Raji (cell line): ENCODE results near the gene ZIC4.

Experiments
- POLR2A ChIP-seq: IDR thresholded peaks from 2 replicates; pipeline ENCODE4 v1.6.1; 2011; ENCODE audit warnings: low read depth, low read length, control low read depth; ENCODE audit not compliant: insufficient read depth

Gene ZIC4

GRCh38 chr3:147411238-147411814 lies 5.0 kb upstream of the ZIC4 start:
- TF ChIP-seq POLR2A = no peak

GRCh38 chr3:147410526-147411237 lies 4.3 kb upstream of the ZIC4 start:
- no peak for TF ChIP-seq POLR2A

- no peak for TF ChIP-seq POLR2A
Observed at GRCh38 chr3:147410116-147410525, 3.8 kb upstream of the ZIC4 start.

GRCh38 chr3:147409143-147410115 lies 3.1 kb upstream of the ZIC4 start, which contains the start of gene ZIC1:
ZIC1 (plus strand) TSS chr3:147409365; CDS start chr3:147410113, 748 bp downstream.
- TF ChIP-seq POLR2A = no peak

- no peak for TF ChIP-seq POLR2A
Observed at GRCh38 chr3:147408188-147409100, 2.1 kb upstream of the ZIC4 start.

GRCh38 chr3:147407498-147408187 lies 1.3 kb upstream of the ZIC4 start:
- no peak for TF ChIP-seq POLR2A

GRCh38 chr3:147407114-147407497 lies 763 bp upstream of the ZIC4 start:
- TF ChIP-seq POLR2A = no peak

- TF ChIP-seq POLR2A = no peak
Observed at GRCh38 chr3:147405231-147406027, 914 bp downstream of the ZIC4 start.

GRCh38 chr3:147404800-147405230 lies 1.5 kb downstream of the ZIC4 start:
- no peak for TF ChIP-seq POLR2A

- TF ChIP-seq POLR2A = no peak
Observed at GRCh38 chr3:147404000-147404799, 2.1 kb downstream of the ZIC4 start.

- TF ChIP-seq POLR2A = no peak
Observed at GRCh38 chr3:147403511-147403910, 2.8 kb downstream of the ZIC4 start.

- no peak for TF ChIP-seq POLR2A
Observed at GRCh38 chr3:147402159-147402558, 4.2 kb downstream of the ZIC4 start.
